ENCODE data around the gene ZCWPW1.
"Not testable (repeated sequence)": the region's sequence is repeated elsewhere in the genome, so short reads cannot be mapped to it uniquely, and the experiment has no call there.

DNA sequence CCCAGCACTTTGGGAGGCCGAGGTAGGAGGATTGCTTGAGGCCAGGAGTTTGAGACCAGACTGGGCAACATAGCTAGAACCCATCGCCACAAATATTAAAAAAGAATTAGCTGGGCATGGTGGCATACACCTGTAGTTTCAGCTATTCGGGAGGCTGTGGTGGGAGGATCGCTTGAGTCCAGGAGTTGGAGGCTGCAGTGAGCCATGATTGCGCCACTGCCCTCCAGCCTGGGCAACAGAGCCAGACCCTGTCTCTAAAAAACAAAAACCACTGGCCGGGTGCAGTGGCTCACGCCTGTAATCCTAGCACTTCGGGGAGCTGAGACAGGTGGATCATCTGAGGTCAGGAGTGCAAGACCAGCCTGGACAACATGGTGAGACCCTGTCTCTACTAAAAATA is 25.4 kb upstream of the ZCWPW1 start:
- TF ChIP-seq POLR2A (IDR thresholded peaks at IDR 0.05) = not testable (repeated sequence)
- TF ChIP-seq, protein P1, sequence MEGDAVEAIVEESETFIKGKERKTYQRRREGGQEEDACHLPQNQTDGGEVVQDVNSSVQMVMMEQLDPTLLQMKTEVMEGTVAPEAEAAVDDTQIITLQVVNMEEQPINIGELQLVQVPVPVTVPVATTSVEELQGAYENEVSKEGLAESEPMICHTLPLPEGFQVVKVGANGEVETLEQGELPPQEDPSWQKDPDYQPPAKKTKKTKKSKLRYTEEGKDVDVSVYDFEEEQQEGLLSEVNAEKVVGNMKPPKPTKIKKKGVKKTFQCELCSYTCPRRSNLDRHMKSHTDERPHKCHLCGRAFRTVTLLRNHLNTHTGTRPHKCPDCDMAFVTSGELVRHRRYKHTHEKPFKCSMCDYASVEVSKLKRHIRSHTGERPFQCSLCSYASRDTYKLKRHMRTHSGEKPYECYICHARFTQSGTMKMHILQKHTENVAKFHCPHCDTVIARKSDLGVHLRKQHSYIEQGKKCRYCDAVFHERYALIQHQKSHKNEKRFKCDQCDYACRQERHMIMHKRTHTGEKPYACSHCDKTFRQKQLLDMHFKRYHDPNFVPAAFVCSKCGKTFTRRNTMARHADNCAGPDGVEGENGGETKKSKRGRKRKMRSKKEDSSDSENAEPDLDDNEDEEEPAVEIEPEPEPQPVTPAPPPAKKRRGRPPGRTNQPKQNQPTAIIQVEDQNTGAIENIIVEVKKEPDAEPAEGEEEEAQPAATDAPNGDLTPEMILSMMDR (IDR thresholded peaks at IDR 0.05) = not testable (repeated sequence)
